ENCODE data around the gene SPINK5.

- TF ChIP-seq CTCF (IDR thresholded peaks at IDR 0.05; ENCODE audit: low read depth, low read length, poor library complexity, severe bottlenecking) (no peak), EZH2phosphoT487 (IDR thresholded peaks at IDR 0.05; ENCODE audit: borderline replicate concordance, low read length) (no peak)
These were observed 19.4 kb downstream of the SPINK5 start for GRCh38 chr5:148083203-148083602.
